ENCODE data around the gene SPAG16. TPM values are rescaled to one million over a fixed set of nuclear protein-coding genes. Genes with fewer than 3 reads are reported as not detected.

Gene SPAG16
- total RNA-seq, 1 experiment from 2014 or later = 0.30 TPM

- Histone ChIP-seq H2AFZ (ENCODE audit: low read depth, low read length, poor library complexity, severe bottlenecking) (no peak overlapping the region), H3K4me2 (ENCODE audit: low read length) (no peak overlapping the region), H3K4me1 (ENCODE audit: control insufficient read depth in 1 of 2, insufficient read depth in 2 of 2, low read length in 2 of 2) (no peaks in the 10 kb centered on the region), H3K4me3 (replicated peaks in 1 of 2; ENCODE audit: low read depth in 1 of 2, low read length in 2 of 2) (no peak overlapping the region), H3K27me3 (ENCODE audit: insufficient read depth, low read length) (no peaks in the 10 kb centered on the region), H3K9ac (ENCODE audit: low read length) (no peak overlapping the region), H3K36me3 (ENCODE audit: control insufficient read depth in 1 of 2, insufficient read depth in 2 of 2, low read length in 2 of 2) (no peaks in the 10 kb centered on the region), H3K27ac (ENCODE audit: low read depth, low read length) (no peak overlapping the region), H3K79me2 (ENCODE audit: insufficient read depth, low read length) (no peaks in the 10 kb centered on the region), H3K9me3 (ENCODE audit: control insufficient read depth in 1 of 2, insufficient read depth in 1 of 2, low read depth in 1 of 2, low read length in 2 of 2) (no peaks in the 10 kb centered on the region), H3K9me2 (ENCODE audit: insufficient read depth) (no peaks in the 10 kb centered on the region), H4K20me1 (ENCODE audit: insufficient read depth) (no peaks in the 10 kb centered on the region)
- no peak for ATAC-seq
- TF ChIP-seq EGR1 (IDR thresholded peaks at IDR 0.05; ENCODE audit: low read depth) (no peak), EZH2 (IDR thresholded peaks at IDR 0.05) (no peak), POLR2AphosphoS5 (IDR thresholded peaks at IDR 0.05; ENCODE audit: low read depth, low read length) (no peak), MAX (IDR thresholded peaks at IDR 0.05) (no peak)
- TF ChIP-seq, protein P1, sequence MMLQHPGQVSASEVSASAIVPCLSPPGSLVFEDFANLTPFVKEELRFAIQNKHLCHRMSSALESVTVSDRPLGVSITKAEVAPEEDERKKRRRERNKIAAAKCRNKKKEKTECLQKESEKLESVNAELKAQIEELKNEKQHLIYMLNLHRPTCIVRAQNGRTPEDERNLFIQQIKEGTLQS (IDR thresholded peaks at IDR 0.05) = no peak
- ChIA-PET CTCF (no interaction called here), POLR2A (no interaction called here), RAD21 (ENCODE audit: low non-redundant PET in 1 of 2, low total read pairs in 2 of 2, uncharacterized antibody in 2 of 2, unreplicated experiment in 2 of 2) (no interaction called here)
- DNase-seq (ENCODE audit: low read depth, low spot score) = no peak
- no TSS peak for BruUV-seq (replicated peaks)
- intact Hi-C loops (cut with micrococcal nuclease) = no loop called here
Measured at GRCh38 chr2:213491376-213491775, 207.1 kb downstream of the SPAG16 start.

GRCh38 chr2:213496226-213496625 is 212.0 kb downstream of the SPAG16 start:
- no peak for ATAC-seq
- ChIA-PET CTCF (no interaction called here), RAD21 (ENCODE audit: low non-redundant PET in 1 of 2, low total read pairs in 2 of 2, uncharacterized antibody in 2 of 2, unreplicated experiment in 2 of 2) (no interaction called here), POLR2A (no interaction called here)
- H3K79me2 ChIP-seq (ENCODE audit: insufficient read depth, low read length) = no peaks in the 10 kb centered on the region
- H3K4me2 ChIP-seq (ENCODE audit: low read length) = no peak overlapping the region
- no peaks in the 10 kb centered on the region for H3K9me2 ChIP-seq (ENCODE audit: insufficient read depth)
- no peaks in the 10 kb centered on the region for H3K9me3 ChIP-seq (ENCODE audit: control insufficient read depth in 1 of 2, insufficient read depth in 1 of 2, low read depth in 1 of 2, low read length in 2 of 2)
- H4K20me1 ChIP-seq (ENCODE audit: insufficient read depth) = no peaks in the 10 kb centered on the region
- H2AFZ ChIP-seq (ENCODE audit: low read depth, low read length, poor library complexity, severe bottlenecking) = no peak overlapping the region
- no peaks in the 10 kb centered on the region for H3K27me3 ChIP-seq (ENCODE audit: insufficient read depth, low read length)
- no peaks in the 10 kb centered on the region for H3K36me3 ChIP-seq (ENCODE audit: control insufficient read depth in 1 of 2, insufficient read depth in 2 of 2, low read length in 2 of 2)
- intact Hi-C loops (cut with micrococcal nuclease) = no loop called here
- no TSS peak for BruUV-seq (replicated peaks)
- no peak overlapping the region for H3K9ac ChIP-seq (ENCODE audit: low read length)
- H3K27ac ChIP-seq (ENCODE audit: low read depth, low read length) = no peak overlapping the region
- H3K4me3 ChIP-seq (replicated peaks in 1 of 2; ENCODE audit: low read depth in 1 of 2, low read length in 2 of 2) = no peak overlapping the region
- DNase-seq (ENCODE audit: low read depth, low spot score) = no peak
- H3K4me1 ChIP-seq (ENCODE audit: control insufficient read depth in 1 of 2, insufficient read depth in 2 of 2, low read length in 2 of 2) = no peaks in the 10 kb centered on the region
- TF ChIP-seq CBX3 (IDR thresholded peaks at IDR 0.05; ENCODE audit: low read depth) (no peak), TCF7L2 (IDR thresholded peaks at IDR 0.05; ENCODE audit: borderline replicate concordance, extremely low read depth, insufficient read depth, insufficient read length) (no peak), FOSL1 (IDR thresholded peaks at IDR 0.05; ENCODE audit: low read depth) (no peak), RAD21 (IDR thresholded peaks at IDR 0.05; ENCODE audit: low read depth) (no peak), JUND (IDR thresholded peaks at IDR 0.05) (no peak), ZNF274 (IDR thresholded peaks at IDR 0.05; ENCODE audit: low read depth, low read length) (no peak), ZFX (IDR thresholded peaks at IDR 0.05) (no peak), POLR2A (IDR thresholded peaks at IDR 0.05; ENCODE audit: borderline replicate concordance, extremely low read depth, insufficient read depth, insufficient read length) (no peak), REST (IDR thresholded peaks at IDR 0.05; ENCODE audit: low read depth) (no peak), CTCF (IDR thresholded peaks at IDR 0.05 in 2 of 3, conservative IDR thresholded peaks at IDR 0.05 in 1 of 3; ENCODE audit: borderline replicate concordance in 1 of 3, insufficient read depth in 1 of 3, low read depth in 2 of 3, low read length in 2 of 3) (no peak), SP1 (IDR thresholded peaks at IDR 0.05; ENCODE audit: low read depth) (no peak), YY1 (IDR thresholded peaks at IDR 0.05; ENCODE audit: extremely low read depth, insufficient replicate concordance, low read depth, low read length) (no peak), CEBPB (IDR thresholded peaks at IDR 0.05; ENCODE audit: low read depth) (no peak)
